H1 (cell line): ENCODE data around the gene HSPD1. TPM values are rescaled to one million over a fixed set of nuclear protein-coding genes. Genes with fewer than 3 reads are reported as not detected.

Source experiments
- BACH1 ChIP-seq: IDR thresholded peaks from 2 replicates; pipeline ENCODE4 v1.6.1; 2012; ENCODE audit warnings: low read length, improper control_type of control experiment
- BRCA1 ChIP-seq: IDR thresholded peaks from 2 replicates; pipeline ENCODE4 v1.6.1; 2012; ENCODE audit warnings: low read depth, low read length, improper control_type of control experiment
- CTCF ChIP-seq, 3 experiments: IDR thresholded peaks; 1 replicate in 2 of 3; 2 replicates in 1 of 3; pipeline versions ENCODE4 v1.5.1 to v1.6.1; 2011; ENCODE audit warnings: low read length in 3 of 3, mild to moderate bottlenecking in 3 of 3, inconsistent platforms in 2 of 3, low read depth in 1 of 3, moderate library complexity in 1 of 3; ENCODE audit not compliant: insufficient read depth in 1 of 3; ENCODE audit errors: control extremely low read depth in 1 of 3
- EGR1 ChIP-seq: IDR thresholded peaks from 2 replicates; pipeline ENCODE4 v1.6.1; 2011; ENCODE audit warnings: low read depth, low read length, borderline replicate concordance
- EP300 ChIP-seq, 2 experiments: IDR thresholded peaks; 1 replicate in 1 of 2; 2 replicates in 1 of 2; pipeline ENCODE4 v1.6.1; 2011 to 2012; ENCODE audit warnings: low read depth in 2 of 2, low read length in 2 of 2, mild to moderate bottlenecking in 2 of 2, borderline replicate concordance in 1 of 2, inconsistent platforms in 1 of 2, moderate library complexity in 1 of 2
- GTF2F1 ChIP-seq: IDR thresholded peaks from 2 replicates; pipeline ENCODE4 v1.6.1; 2012; ENCODE audit warnings: low read depth, low read length, improper control_type of control experiment, borderline replicate concordance
- RFX5 ChIP-seq: IDR thresholded peaks from 2 replicates; pipeline ENCODE4 v1.6.1; 2011; ENCODE audit warnings: low read depth, low read length, improper control_type of control experiment, borderline replicate concordance
- TCF12 ChIP-seq: IDR thresholded peaks from 2 replicates; pipeline ENCODE4 v1.6.1; 2011; ENCODE audit warnings: low read depth, mild to moderate bottlenecking, low read length
- TEAD4 ChIP-seq: IDR thresholded peaks from 2 replicates; pipeline ENCODE4 v1.6.1; 2012; ENCODE audit warnings: low read depth, low read length, inconsistent platforms, mixed read lengths
- polyA plus RNA-seq, 7 experiments: library from polyadenylated mRNA; depleted of rRNA in 3 of 7; stranded (reverse) in 5 of 7; unstranded in 2 of 7; fragments of >200 nt in 5 of 7; fragments of 200-250 nt in 2 of 7; gene quantifications; 1 replicate in 5 of 7; 2 replicates in 1 of 7; 4 replicates in 1 of 7; pipeline versions ENCODE4 v1.2.1 to v1.2.3, GENCODE V29; 2011 to 2013; ENCODE audit warnings: missing spikeins in 2 of 7, mixed read lengths in 2 of 7
- total RNA-seq: library from RNA; stranded (reverse); fragmentation: NEBNext Ultra II Directional; extraction: Animal tissue kit (Norgen Biotek cat#: 25700); gene quantifications from 2 replicates; pipeline ENCODE4 v1.2.1, GENCODE V29; 2021
- TF ChIP-seq, protein P1 (sequence below): fragments of 300-600 bp; sonication (generic); IDR thresholded peaks from 2 replicates; pipeline ENCODE4 v1.7.1; 2012; ENCODE audit warnings: low read length, moderate library complexity, mild to moderate bottlenecking, inconsistent platforms; ENCODE audit not compliant: insufficient replicate concordance

Gene HSPD1
- total and polyA plus RNA-seq, 2 of the 8 experiments (the other 6 are each of a cell fraction or from before 2014, with no cell fraction given): 221 to 1,108 TPM

DNA sequence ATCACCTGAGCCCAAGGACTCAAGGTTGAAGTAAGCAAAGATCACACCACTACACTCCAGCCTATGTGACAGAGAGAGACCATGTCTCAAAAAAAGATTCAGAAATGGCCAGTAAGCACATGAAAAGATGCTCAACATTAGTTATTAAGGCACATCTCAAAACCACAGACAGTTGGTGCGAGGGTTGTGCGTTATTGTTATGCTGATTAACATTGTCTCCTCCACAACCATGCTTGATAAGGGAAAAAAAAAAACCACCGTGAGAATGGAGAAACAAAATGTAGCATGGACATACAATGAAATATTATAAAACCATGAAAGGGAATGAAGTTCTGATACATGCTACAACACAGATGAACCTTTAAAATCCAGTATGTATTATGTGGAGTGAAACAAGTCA lies 43.6 kb upstream of the HSPD1 start (continued):
- TF ChIP-seq, protein P1, sequence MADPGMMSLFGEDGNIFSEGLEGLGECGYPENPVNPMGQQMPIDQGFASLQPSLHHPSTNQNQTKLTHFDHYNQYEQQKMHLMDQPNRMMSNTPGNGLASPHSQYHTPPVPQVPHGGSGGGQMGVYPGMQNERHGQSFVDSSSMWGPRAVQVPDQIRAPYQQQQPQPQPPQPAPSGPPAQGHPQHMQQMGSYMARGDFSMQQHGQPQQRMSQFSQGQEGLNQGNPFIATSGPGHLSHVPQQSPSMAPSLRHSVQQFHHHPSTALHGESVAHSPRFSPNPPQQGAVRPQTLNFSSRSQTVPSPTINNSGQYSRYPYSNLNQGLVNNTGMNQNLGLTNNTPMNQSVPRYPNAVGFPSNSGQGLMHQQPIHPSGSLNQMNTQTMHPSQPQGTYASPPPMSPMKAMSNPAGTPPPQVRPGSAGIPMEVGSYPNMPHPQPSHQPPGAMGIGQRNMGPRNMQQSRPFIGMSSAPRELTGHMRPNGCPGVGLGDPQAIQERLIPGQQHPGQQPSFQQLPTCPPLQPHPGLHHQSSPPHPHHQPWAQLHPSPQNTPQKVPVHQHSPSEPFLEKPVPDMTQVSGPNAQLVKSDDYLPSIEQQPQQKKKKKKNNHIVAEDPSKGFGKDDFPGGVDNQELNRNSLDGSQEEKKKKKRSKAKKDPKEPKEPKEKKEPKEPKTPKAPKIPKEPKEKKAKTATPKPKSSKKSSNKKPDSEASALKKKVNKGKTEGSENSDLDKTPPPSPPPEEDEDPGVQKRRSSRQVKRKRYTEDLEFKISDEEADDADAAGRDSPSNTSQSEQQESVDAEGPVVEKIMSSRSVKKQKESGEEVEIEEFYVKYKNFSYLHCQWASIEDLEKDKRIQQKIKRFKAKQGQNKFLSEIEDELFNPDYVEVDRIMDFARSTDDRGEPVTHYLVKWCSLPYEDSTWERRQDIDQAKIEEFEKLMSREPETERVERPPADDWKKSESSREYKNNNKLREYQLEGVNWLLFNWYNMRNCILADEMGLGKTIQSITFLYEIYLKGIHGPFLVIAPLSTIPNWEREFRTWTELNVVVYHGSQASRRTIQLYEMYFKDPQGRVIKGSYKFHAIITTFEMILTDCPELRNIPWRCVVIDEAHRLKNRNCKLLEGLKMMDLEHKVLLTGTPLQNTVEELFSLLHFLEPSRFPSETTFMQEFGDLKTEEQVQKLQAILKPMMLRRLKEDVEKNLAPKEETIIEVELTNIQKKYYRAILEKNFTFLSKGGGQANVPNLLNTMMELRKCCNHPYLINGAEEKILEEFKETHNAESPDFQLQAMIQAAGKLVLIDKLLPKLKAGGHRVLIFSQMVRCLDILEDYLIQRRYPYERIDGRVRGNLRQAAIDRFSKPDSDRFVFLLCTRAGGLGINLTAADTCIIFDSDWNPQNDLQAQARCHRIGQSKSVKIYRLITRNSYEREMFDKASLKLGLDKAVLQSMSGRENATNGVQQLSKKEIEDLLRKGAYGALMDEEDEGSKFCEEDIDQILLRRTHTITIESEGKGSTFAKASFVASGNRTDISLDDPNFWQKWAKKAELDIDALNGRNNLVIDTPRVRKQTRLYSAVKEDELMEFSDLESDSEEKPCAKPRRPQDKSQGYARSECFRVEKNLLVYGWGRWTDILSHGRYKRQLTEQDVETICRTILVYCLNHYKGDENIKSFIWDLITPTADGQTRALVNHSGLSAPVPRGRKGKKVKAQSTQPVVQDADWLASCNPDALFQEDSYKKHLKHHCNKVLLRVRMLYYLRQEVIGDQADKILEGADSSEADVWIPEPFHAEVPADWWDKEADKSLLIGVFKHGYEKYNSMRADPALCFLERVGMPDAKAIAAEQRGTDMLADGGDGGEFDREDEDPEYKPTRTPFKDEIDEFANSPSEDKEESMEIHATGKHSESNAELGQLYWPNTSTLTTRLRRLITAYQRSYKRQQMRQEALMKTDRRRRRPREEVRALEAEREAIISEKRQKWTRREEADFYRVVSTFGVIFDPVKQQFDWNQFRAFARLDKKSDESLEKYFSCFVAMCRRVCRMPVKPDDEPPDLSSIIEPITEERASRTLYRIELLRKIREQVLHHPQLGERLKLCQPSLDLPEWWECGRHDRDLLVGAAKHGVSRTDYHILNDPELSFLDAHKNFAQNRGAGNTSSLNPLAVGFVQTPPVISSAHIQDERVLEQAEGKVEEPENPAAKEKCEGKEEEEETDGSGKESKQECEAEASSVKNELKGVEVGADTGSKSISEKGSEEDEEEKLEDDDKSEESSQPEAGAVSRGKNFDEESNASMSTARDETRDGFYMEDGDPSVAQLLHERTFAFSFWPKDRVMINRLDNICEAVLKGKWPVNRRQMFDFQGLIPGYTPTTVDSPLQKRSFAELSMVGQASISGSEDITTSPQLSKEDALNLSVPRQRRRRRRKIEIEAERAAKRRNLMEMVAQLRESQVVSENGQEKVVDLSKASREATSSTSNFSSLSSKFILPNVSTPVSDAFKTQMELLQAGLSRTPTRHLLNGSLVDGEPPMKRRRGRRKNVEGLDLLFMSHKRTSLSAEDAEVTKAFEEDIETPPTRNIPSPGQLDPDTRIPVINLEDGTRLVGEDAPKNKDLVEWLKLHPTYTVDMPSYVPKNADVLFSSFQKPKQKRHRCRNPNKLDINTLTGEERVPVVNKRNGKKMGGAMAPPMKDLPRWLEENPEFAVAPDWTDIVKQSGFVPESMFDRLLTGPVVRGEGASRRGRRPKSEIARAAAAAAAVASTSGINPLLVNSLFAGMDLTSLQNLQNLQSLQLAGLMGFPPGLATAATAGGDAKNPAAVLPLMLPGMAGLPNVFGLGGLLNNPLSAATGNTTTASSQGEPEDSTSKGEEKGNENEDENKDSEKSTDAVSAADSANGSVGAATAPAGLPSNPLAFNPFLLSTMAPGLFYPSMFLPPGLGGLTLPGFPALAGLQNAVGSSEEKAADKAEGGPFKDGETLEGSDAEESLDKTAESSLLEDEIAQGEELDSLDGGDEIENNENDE: no peak
- TF ChIP-seq RFX5: no peak
- TF ChIP-seq GTF2F1: no peak
- TF ChIP-seq EGR1: no peak
- TF ChIP-seq TEAD4: no peak
- TF ChIP-seq TCF12: no peak
- TF ChIP-seq BACH1: no peak
- no peak for TF ChIP-seq BRCA1
- TF ChIP-seq CTCF (IDR thresholded peaks at IDR 0.05; ENCODE audit: control extremely low read depth in 1 of 3, insufficient read depth in 1 of 3, low read depth in 1 of 3, low read length in 3 of 3): no peak
- TF ChIP-seq EP300 (IDR thresholded peaks at IDR 0.05; ENCODE audit: borderline replicate concordance in 1 of 2, low read depth in 2 of 2, low read length in 2 of 2): no peak
